OCI-LY3 (cell line): ENCODE results near the gene RBPJ.

Source experiments
- H2AFZ ChIP-seq: fragments of 200-600, 300-600 bp; shearing (Covaris generic); 2 replicates; pipeline ENCODE4 v1.6.0; 2014; ENCODE audit warnings: antibody characterized with exemption, low read depth, low read length
- H3K27ac ChIP-seq: fragments of 200-600, 300-600 bp; sonication (generic); 2 replicates; pipeline ENCODE4 v1.5.1; 2014; ENCODE audit warnings: mild to moderate bottlenecking, low read length, moderate library complexity, mixed read lengths
- H3K27me3 ChIP-seq: fragments of 200-600, 300-600 bp; sonication (generic); 2 replicates; pipeline ENCODE4 v1.6.1; 2014; ENCODE audit warnings: low read depth, low read length, mixed read lengths
- H3K36me3 ChIP-seq: fragments of 200-600, 300-600 bp; sonication (generic); replicated peaks from 2 replicates; pipeline ENCODE3; 2014; ENCODE audit warnings: low read depth, low read length, mixed read lengths
- H3K4me1 ChIP-seq: fragments of 300-600, 200-600 bp; sonication (generic); 2 replicates; pipeline ENCODE4 v1.6.1; 2014; ENCODE audit warnings: low read length, mixed read lengths
- H3K4me2 ChIP-seq: fragments of 200-600, 300-600 bp; sonication (generic); 2 replicates; pipeline ENCODE4 v1.6.1; 2014; ENCODE audit warnings: low read length, mixed read lengths
- H3K4me3 ChIP-seq: fragments of 300-600, 200-600 bp; sonication (generic); 2 replicates; pipeline ENCODE4 v1.5.1; 2014; ENCODE audit warnings: antibody characterized with exemption, mild to moderate bottlenecking, low read length, moderate library complexity
- H3K79me2 ChIP-seq: fragments of 300-600, 200-600 bp; shearing (Covaris generic); 2 replicates; pipeline ENCODE4 v1.6.1; 2014; ENCODE audit warnings: mild to moderate bottlenecking, low read length, mixed read lengths
- H3K9ac ChIP-seq: fragments of 300-600, 200-600 bp; shearing (Covaris generic); 2 replicates; pipeline ENCODE4 v1.6.0; 2014; ENCODE audit warnings: mild to moderate bottlenecking, low read length, moderate library complexity
- H3K9me3 ChIP-seq: fragments of 200-600, 300-600 bp; shearing (Covaris generic); 2 replicates; pipeline ENCODE4 v1.6.1; 2014; ENCODE audit warnings: low read length, mixed read lengths; ENCODE audit not compliant: insufficient read depth
- H4K20me1 ChIP-seq: fragments of 200-600, 300-600 bp; sonication (generic); 2 replicates; pipeline ENCODE4 v1.6.1; 2016; ENCODE audit warnings: low read length, mixed read lengths; ENCODE audit not compliant: insufficient read depth
- EZH2phosphoT487 ChIP-seq: fragments of 200-600 bp; shearing (Covaris generic); IDR thresholded peaks from 2 replicates; pipeline ENCODE4 v1.6.1; 2018; ENCODE audit warnings: antibody characterized with exemption, mixed run types, low read depth
- TF ChIP-seq, protein P1 (sequence below): fragments of 200-600, 300-600 bp; sonication (generic); IDR thresholded peaks from 2 replicates; pipeline ENCODE4 v1.5.1; 2014; ENCODE audit warnings: antibody characterized with exemption, low read length, low read depth

RBPJ gene

DNA sequence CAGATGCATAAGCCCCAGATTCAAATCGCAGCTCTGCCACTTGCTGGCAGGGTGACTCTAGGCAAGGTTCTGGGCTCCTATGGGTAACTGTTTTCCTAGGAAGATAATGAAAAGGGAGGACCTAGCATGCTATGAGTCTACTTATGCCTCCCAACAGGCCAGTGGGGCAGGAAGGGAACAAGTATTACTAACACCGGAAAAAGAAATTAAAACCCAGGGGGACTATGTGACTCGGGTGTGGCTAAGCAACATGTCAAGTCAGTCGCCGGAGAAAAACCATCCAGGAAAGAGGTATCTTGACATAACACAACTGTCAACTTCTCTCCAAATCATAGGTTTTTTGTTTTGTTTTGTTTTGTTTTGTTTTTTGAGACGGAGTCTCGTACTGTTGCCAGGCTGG lies 45.5 kb upstream of the RBPJ start:
- Histone ChIP-seq H3K27ac (no peak overlapping the region), H3K4me2 (no peak overlapping the region), H3K79me2 (no peaks in the 10 kb centered on the region), H3K36me3 (no peaks in the 10 kb centered on the region), H3K9ac (no peak overlapping the region), H3K4me1 (peaks cover 17% of the 10 kb centered on the region), H3K27me3 (no peaks in the 10 kb centered on the region), H4K20me1 (no peaks in the 10 kb centered on the region), H3K9me3 (no peaks in the 10 kb centered on the region), H3K4me3 (no peak overlapping the region), H2AFZ (no peak overlapping the region)
- no peak for TF ChIP-seq EZH2phosphoT487
- TF ChIP-seq, protein P1, sequence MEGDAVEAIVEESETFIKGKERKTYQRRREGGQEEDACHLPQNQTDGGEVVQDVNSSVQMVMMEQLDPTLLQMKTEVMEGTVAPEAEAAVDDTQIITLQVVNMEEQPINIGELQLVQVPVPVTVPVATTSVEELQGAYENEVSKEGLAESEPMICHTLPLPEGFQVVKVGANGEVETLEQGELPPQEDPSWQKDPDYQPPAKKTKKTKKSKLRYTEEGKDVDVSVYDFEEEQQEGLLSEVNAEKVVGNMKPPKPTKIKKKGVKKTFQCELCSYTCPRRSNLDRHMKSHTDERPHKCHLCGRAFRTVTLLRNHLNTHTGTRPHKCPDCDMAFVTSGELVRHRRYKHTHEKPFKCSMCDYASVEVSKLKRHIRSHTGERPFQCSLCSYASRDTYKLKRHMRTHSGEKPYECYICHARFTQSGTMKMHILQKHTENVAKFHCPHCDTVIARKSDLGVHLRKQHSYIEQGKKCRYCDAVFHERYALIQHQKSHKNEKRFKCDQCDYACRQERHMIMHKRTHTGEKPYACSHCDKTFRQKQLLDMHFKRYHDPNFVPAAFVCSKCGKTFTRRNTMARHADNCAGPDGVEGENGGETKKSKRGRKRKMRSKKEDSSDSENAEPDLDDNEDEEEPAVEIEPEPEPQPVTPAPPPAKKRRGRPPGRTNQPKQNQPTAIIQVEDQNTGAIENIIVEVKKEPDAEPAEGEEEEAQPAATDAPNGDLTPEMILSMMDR = no peak

DNA sequence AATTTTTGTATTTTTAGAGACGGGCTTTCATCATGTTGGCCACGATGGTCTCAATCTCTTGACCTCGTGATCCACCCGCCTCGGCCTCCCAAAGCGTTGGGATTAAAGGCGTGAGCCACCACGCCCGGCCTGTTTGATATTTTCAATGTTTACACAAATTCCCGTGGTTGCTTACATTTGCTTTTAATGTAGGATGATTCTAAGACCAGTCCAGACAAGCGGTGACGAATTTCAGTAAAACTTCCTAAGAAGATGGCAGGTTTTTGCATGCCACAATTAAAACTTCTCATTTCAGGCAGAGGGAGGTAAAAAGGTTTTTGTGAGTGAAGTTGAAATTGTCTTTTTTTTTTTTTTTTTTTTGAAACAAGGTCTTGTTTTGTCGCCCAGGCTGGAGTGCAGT lies 41.4 kb upstream of the RBPJ start:
- no peak overlapping the region for H2AFZ ChIP-seq
- H3K4me1 ChIP-seq = peaks cover under 1% of the 10 kb centered on the region; the same call in 1 of the 2 replicates
- no peak for TF ChIP-seq EZH2phosphoT487
- TF ChIP-seq, protein P1 = no peak
- H3K4me2 ChIP-seq = no peak overlapping the region
- H3K27me3 ChIP-seq = no peaks in the 10 kb centered on the region; the same call in 1 of the 2 replicates
- no peaks in the 10 kb centered on the region for H3K9me3 ChIP-seq
- no peak overlapping the region for H3K9ac ChIP-seq
- H3K79me2 ChIP-seq = no peaks in the 10 kb centered on the region
- no peak overlapping the region for H3K27ac ChIP-seq
- H4K20me1 ChIP-seq = no peaks in the 10 kb centered on the region
- no peak overlapping the region for H3K4me3 ChIP-seq
- no peaks in the 10 kb centered on the region for H3K36me3 ChIP-seq

DNA sequence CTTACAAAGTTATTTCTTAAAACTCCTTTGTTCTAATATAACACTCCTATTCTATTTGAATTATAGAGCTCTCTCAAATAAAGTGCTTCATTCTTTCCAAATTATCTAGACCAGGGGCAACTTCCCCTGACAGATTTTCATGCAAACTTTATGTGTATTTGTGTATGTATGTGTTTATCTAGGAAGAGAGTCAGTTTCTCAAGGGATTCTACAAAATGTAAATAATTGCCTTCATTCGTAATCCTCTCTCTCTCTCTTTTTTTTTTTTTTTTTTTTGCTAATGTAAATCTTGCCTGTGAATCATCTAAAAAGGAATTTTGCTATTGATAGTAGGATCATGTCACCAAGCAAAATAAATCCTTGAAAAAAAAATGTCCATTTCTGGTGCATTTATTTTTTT lies 38.9 kb upstream of the RBPJ start:
- Histone ChIP-seq H3K79me2 (no peaks in the 10 kb centered on the region), H3K9me3 (no peaks in the 10 kb centered on the region), H3K4me1 (peaks cover 23% of the 10 kb centered on the region), H3K4me3 (no peak overlapping the region), H3K36me3 (no peaks in the 10 kb centered on the region), H3K27ac (no peak overlapping the region), H4K20me1 (no peaks in the 10 kb centered on the region), H3K4me2 (no peak overlapping the region), H2AFZ (no peak overlapping the region), H3K9ac (no peak overlapping the region), H3K27me3 (no peaks in the 10 kb centered on the region; the same call in 1 of the 2 replicates)
- no peak for TF ChIP-seq EZH2phosphoT487
- TF ChIP-seq, protein P1 = no peak

DNA sequence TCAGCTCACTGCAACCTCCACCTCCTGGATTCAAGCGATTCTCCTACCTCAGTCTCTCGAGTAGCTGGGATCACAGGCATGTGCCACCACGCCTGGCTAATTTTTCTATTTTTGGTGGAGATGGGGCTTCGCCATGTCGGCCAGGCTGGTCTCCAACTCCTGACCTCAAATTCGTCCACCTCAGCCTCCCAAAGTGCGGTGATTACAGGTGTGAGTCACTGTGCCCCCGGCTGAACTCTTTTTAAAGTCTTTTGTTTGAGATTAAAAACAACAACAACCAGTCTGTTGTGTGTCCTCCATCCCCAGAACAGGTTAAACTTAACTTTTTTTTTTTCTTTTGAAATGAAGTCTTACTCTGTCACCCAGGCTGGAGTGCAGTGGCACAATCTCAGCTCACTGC lies 36.3 kb upstream of the RBPJ start:
- Histone ChIP-seq H2AFZ (no peak overlapping the region), H3K4me1 (peaks cover 48% of the 10 kb centered on the region), H3K36me3 (no peaks in the 10 kb centered on the region), H3K27me3 (no peaks in the 10 kb centered on the region; the same call in 1 of the 2 replicates), H3K4me2 (no peak overlapping the region), H3K9ac (no peak overlapping the region), H3K79me2 (no peaks in the 10 kb centered on the region), H3K27ac (no peak overlapping the region), H4K20me1 (no peaks in the 10 kb centered on the region), H3K9me3 (no peaks in the 10 kb centered on the region), H3K4me3 (no peak overlapping the region)
- TF ChIP-seq, protein P1 = no peak
- no peak for TF ChIP-seq EZH2phosphoT487
